Measurements from ENCODE around the gene SDF4.

The SDF4 gene

DNA sequence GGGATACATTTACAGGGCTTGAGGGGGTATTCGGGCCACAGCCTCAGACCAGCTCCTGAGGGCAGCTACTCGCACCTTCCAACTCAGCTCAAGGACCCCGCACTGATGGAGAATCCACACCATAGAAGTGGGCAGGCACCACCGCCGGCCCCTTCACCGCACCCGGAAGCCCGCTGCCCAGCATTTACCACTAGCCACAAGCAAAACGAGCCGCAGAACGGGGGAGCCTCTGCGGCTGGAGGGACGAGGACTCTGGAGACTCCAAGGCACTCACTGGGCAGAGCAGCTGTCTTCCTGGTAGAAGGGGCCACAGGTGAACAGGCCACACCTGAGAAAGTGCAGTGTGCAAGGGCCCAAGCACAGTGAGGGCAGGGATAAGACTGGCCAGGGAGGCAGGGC, 36.5 kb upstream of the SDF4 start:
- ATAC-seq (replicated peaks; ENCODE audit: extremely low read depth, poor library complexity, severe bottlenecking) (no peak), DNase-seq (ENCODE audit: low spot score in 2 of 2) (no peak)
- Mint-ChIP-seq H3K36me3 (ENCODE audit: insufficient read depth) (peaks cover 28% of the 10 kb centered on the region), H3K27ac (ENCODE audit: low read depth) (no peak overlapping the region), H3K4me1 (peaks cover 38% of the 10 kb centered on the region), H3K27me3 (no peaks in the 10 kb centered on the region), H3K4me3 (no peak overlapping the region), H3K9me3 (no peaks in the 10 kb centered on the region)

DNA sequence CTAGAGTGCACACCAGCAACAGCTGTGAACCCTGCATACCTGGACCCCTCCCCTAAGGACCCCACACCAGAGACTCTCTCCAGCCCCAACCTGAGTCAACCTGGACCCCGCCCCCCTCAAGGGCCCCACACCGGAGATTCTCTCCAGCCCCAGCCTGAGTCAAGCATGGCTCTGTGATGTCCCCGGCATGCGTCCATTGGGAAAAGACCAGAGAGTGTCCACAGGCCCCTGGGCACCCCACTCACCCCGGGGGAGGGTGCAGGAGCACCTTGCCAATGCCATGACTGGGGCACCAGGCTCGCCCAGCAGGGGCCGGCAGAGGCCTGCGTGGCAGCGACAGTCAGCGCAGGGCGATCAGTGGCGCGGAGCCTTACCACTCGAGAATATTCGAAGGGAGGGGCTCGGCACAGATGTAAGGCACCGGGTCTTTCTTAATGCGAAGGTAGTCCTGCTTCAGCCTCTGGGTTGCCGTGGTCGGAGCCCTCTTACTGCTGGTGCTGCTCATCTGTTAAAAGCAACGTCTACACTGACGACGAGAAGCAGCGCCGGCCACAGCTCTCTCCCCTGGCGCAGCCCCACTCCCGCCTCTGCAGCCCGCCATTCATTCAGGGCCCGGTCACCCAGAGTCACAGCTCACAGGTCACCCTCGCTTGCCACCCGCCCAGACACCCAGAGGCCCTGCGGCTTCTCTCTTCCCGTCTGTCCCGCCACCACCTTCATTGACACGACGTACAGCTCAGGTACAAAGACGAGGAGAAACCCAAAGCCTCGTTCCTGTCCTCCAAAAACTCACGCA, 35.9 kb upstream of the SDF4 start:
- H3K4me3 Mint-ChIP-seq, result no peak overlapping the region
- H3K9me3 Mint-ChIP-seq, result no peaks in the 10 kb centered on the region
- peaks cover 35% of the 10 kb centered on the region for H3K4me1 Mint-ChIP-seq
- ATAC-seq (replicated peaks; ENCODE audit: extremely low read depth, poor library complexity, severe bottlenecking) (no peak), DNase-seq (ENCODE audit: low spot score in 2 of 2) (no peak)
- H3K27me3 Mint-ChIP-seq, result no peaks in the 10 kb centered on the region
- peaks cover 30% of the 10 kb centered on the region for H3K36me3 Mint-ChIP-seq (ENCODE audit: insufficient read depth)
- H3K27ac Mint-ChIP-seq (ENCODE audit: low read depth), result no peak overlapping the region

DNA sequence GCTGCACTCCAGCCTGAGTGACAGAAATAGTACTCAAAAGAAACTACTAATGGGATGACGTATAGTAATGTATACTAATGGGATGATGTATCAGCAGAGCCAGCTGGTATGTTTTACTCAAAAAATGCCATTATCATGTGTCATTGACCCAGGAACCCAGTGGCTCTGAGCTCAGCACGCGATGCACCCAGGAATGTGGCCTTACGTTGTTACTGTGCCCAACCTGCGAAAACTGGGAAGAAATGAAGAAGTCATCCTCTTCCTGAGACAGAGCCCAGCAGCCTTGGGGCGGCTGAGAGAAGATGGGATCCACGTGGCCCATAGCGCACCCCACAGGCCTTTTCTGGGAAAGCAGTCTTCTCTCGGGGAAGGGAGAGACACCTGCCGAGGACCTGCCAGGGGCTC, 33.1 kb upstream of the SDF4 start:
- Mint-ChIP-seq H3K27me3 (no peaks in the 10 kb centered on the region), H3K27ac (ENCODE audit: low read depth) (peak overlapping the region; percentile 9), H3K36me3 (ENCODE audit: insufficient read depth) (peaks cover 42% of the 10 kb centered on the region), H3K4me1 (peaks cover 22% of the 10 kb centered on the region), H3K9me3 (no peaks in the 10 kb centered on the region), H3K4me3 (no peak overlapping the region)
- ATAC-seq (replicated peaks; ENCODE audit: extremely low read depth, poor library complexity, severe bottlenecking), result no peak
- no peak for DNase-seq (ENCODE audit: low spot score in 2 of 2)

DNA sequence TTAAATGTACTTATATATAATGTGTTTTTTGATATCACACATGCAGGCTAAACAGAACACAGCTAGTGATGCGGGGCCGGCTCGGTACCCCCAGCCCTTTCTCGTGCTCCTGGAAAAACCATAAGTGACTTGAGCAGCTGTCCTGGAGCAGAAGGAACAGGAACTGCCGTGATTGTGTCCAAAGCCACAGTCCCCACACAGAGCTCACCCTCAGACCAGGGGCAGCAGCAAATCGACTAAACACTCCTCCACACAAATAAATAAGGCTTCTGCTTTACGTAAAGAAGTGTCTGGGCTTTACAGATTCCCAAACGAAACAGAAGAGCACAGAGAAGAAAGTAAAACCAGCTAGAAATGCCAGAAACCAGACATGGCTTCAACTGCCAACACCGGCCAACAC, 32.2 kb upstream of the SDF4 start:
- no peak overlapping the region for H3K4me3 Mint-ChIP-seq
- H3K36me3 Mint-ChIP-seq (ENCODE audit: insufficient read depth), result peaks cover 43% of the 10 kb centered on the region
- no peak for DNase-seq (ENCODE audit: low spot score in 2 of 2)
- H3K9me3 Mint-ChIP-seq, result no peaks in the 10 kb centered on the region
- no peak overlapping the region for H3K27ac Mint-ChIP-seq (ENCODE audit: low read depth)
- peaks cover 24% of the 10 kb centered on the region for H3K4me1 Mint-ChIP-seq
- ATAC-seq (replicated peaks; ENCODE audit: extremely low read depth, poor library complexity, severe bottlenecking), result no peak
- no peaks in the 10 kb centered on the region for H3K27me3 Mint-ChIP-seq

DNA sequence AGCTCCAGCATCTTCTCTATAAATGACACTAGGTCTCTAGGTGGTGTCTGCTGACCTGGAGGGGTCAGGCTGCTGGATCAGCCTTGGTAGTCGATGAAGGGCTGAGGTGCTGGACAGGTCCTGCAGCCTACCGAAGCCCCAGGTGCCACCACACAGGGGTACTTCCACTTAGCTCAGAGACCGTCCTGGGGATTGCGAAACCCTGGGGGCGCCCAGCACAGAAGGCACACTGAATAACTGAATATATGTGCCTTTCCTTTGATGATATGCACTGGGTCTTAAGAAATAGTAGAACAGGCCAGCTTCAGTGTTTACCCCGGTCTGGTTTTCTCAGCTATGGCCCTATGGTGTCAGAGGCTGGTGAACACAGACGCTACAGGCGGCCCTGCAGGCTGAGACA, 31.0 kb upstream of the SDF4 start:
- DNase-seq (ENCODE audit: low spot score in 2 of 2) (no peak), ATAC-seq (replicated peaks; ENCODE audit: extremely low read depth, poor library complexity, severe bottlenecking) (no peak)
- Mint-ChIP-seq H3K4me3 (no peak overlapping the region), H3K36me3 (ENCODE audit: insufficient read depth) (peaks cover 39% of the 10 kb centered on the region), H3K9me3 (no peaks in the 10 kb centered on the region), H3K27ac (ENCODE audit: low read depth) (no peak overlapping the region), H3K4me1 (peaks cover 23% of the 10 kb centered on the region), H3K27me3 (no peaks in the 10 kb centered on the region)

DNA sequence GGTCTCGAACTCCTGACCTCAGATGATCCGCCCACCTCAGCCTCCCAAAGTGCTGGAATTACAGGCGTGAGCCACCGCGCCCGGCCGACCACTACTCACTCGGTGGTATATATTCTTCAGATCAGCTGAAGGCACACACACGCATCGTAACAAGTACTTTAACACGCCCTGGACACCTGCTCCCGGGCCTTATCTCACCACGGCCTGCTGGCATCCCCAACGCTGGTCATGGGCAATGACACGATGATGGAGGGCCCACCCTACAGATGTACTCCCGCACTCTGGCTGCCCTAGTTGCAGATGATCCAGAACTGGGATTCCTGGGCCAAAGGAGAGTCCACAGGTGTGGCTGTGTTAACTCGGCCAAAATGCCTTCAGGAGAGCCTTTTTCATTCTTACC, 30.3 kb upstream of the SDF4 start:
- Mint-ChIP-seq H3K4me3 (no peak overlapping the region), H3K4me1 (peaks cover 22% of the 10 kb centered on the region), H3K9me3 (no peaks in the 10 kb centered on the region), H3K27me3 (no peaks in the 10 kb centered on the region), H3K27ac (ENCODE audit: low read depth) (no peak overlapping the region), H3K36me3 (ENCODE audit: insufficient read depth) (peaks cover 42% of the 10 kb centered on the region)
- ATAC-seq (replicated peaks; ENCODE audit: extremely low read depth, poor library complexity, severe bottlenecking), result no peak
- no peak for DNase-seq (ENCODE audit: low spot score in 2 of 2)

DNA sequence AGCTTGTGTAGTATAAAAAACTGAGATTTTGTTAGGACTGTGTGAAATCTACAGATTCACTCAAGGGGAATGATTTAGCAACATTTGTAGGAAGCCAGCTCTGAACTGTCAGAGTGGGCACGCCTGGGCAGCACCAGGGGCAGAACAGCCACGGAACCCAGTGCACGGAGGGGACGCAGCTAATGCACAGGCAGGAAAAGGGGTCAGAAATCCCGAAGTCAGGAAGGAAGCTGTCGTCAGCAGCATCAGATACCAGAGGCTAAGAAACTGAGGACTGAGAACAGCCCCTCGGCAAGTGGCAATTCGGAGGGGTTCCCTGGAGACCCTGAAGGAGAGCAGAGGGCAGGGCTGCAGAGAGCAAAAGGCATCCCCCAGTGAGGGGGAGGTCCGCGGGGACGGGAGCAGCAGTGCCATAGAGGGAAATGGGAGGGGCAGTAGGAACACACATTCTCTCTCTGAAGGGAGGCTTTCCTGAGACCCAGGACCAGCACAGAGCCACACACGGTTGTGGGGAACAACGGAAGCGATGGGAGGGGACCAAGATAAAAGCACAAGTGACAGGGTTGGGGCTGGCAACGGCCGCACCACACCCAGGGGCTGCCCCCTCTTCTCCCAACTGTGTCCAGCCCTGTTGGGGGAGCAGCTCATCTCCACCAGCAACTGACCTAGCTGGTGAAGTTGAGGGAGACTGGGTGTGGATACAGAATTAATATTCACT, 29.2 kb upstream of the SDF4 start:
- Mint-ChIP-seq H3K27ac (ENCODE audit: low read depth) (peak overlapping the region; percentile 70), H3K4me3 (no peak overlapping the region), H3K4me1 (peaks cover 20% of the 10 kb centered on the region), H3K9me3 (no peaks in the 10 kb centered on the region), H3K27me3 (no peaks in the 10 kb centered on the region), H3K36me3 (ENCODE audit: insufficient read depth) (peaks cover 48% of the 10 kb centered on the region)
- ATAC-seq (replicated peaks; ENCODE audit: extremely low read depth, poor library complexity, severe bottlenecking) (no peak), DNase-seq (ENCODE audit: low spot score in 2 of 2) (no peak)

DNA sequence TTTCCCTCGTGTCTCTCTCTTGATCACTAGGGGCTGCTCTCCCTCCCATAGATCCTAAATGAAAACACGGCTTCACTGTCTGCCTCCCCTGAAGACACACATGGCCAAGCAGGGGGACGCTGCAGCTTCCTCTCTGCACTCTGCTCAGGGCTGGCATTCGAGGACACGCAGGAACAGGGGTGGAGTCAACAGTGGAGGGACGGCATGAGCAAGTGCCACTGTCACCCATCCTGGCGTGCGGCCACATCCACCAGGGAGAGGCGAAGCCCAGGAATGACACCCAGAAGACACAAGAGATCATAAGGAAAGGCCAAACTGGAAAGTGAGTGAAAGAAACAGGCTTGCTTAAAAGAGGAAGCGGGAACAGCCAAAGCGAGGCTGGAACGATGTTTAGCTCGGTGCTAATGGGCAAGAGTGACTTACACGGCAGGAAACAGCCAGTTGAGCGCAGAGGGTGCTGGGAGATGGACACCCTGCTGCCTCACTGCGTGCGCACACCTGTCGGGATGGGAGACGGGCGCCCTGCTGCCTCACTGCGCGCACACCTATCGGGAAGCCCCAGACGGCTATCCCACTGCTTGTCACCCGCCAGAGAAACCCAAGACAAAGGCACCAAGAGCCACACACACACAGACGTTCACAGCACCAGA, 28.3 kb upstream of the SDF4 start:
- Mint-ChIP-seq H3K36me3 (ENCODE audit: insufficient read depth) (peaks cover 46% of the 10 kb centered on the region), H3K4me3 (no peak overlapping the region), H3K9me3 (no peaks in the 10 kb centered on the region), H3K27me3 (no peaks in the 10 kb centered on the region), H3K27ac (ENCODE audit: low read depth) (peak overlapping the region; percentile 70), H3K4me1 (peaks cover 20% of the 10 kb centered on the region)
- no peak for DNase-seq (ENCODE audit: low spot score in 2 of 2)
- ATAC-seq (replicated peaks; ENCODE audit: extremely low read depth, poor library complexity, severe bottlenecking), result no peak

DNA sequence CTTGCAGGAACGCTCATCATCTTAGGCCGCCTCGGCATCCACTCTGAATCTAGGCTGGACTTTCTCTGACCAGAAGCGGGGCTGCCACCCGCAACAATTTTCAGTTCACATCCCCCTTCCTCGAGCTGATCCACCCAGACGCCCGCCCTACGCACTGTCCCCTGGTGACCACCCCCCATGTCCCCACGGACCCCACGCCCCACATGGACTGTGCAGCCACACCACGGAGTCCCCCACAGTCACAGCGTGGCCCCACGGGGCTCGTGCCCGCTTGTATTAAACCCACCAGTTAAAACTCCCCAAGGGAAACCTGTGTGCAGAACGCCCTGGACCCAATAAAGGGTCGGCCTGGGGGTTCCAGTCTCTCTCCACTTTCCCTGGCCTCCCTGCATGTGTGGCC, 27.7 kb upstream of the SDF4 start:
- peak overlapping the region; percentile 70 for H3K27ac Mint-ChIP-seq (ENCODE audit: low read depth)
- H3K4me1 Mint-ChIP-seq, result peaks cover 20% of the 10 kb centered on the region
- H3K9me3 Mint-ChIP-seq, result no peaks in the 10 kb centered on the region
- H3K4me3 Mint-ChIP-seq, result no peak overlapping the region
- DNase-seq (ENCODE audit: low spot score in 2 of 2), result no peak
- H3K27me3 Mint-ChIP-seq, result no peaks in the 10 kb centered on the region
- ATAC-seq (replicated peaks; ENCODE audit: extremely low read depth, poor library complexity, severe bottlenecking), result no peak
- peaks cover 42% of the 10 kb centered on the region for H3K36me3 Mint-ChIP-seq (ENCODE audit: insufficient read depth)

DNA sequence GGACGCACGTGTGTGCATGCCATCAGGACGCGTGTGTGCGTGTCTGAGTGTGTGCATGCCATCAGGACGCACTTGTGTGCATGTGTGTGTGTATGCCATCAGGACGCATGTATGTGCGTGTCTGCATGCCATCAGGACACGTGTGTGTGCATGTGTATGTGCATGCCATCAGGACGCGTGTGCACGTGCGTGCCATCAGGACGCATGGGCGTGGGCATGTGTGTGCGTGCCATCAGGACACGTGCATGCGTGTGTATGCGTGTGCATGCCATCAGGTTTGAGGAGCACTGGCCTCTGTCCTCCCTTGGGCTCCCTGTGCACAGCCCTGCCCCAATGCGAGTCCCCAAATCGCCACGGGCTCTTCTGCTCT, 27.3 kb upstream of the SDF4 start:
- no peak for DNase-seq (ENCODE audit: low spot score in 2 of 2)
- Mint-ChIP-seq H3K9me3 (no peaks in the 10 kb centered on the region), H3K27me3 (no peaks in the 10 kb centered on the region), H3K4me1 (peaks cover 20% of the 10 kb centered on the region), H3K4me3 (no peak overlapping the region), H3K36me3 (ENCODE audit: insufficient read depth) (peaks cover 40% of the 10 kb centered on the region), H3K27ac (ENCODE audit: low read depth) (no peak overlapping the region)
- ATAC-seq (replicated peaks; ENCODE audit: extremely low read depth, poor library complexity, severe bottlenecking), result no peak

DNA sequence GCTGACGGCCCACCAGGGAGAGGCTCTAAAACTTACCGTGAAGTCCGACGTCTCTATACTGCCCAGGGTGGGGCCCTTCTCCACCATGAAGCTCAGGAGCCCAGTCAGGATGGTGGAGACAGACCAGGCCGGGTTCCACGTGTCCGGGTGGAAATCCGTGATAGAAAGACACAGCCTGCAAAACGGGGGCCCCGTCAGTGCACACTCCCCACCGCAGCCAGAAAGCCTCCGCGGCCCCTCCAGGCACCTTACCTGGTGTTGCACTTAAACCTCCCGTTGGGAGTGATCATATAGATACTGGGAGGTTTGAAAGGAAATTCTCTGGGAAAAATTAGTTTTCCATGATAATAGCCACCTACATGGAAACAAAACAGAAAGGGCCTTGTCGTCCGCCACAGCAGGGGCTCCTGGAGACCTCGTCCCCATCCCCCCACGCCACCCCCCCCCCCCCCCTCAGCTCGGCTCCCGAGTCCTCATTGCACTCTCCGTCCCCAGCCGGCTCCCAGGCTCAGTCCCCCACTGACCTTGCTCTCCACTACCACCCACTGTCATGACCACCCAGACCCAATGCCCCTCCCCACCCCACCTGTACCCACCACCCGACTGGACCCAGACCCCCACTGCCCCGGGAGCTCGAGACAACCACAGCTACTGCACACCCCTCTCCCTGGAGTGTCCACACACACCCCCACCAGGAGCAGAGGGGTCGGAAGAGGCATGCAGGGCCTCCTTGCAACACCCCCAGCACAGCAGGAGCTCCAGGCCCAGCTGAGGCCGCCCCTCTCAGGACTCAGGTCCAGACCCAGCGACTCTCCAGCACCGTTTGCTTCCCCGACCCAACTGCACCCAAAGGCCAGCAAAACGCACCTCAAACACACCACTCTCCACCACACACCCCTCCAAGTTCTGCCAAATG, 25.4 kb upstream of the SDF4 start:
- ATAC-seq (replicated peaks; ENCODE audit: extremely low read depth, poor library complexity, severe bottlenecking), result no peak
- Mint-ChIP-seq H3K4me1 (peaks cover 27% of the 10 kb centered on the region), H3K27ac (ENCODE audit: low read depth) (peak overlapping the region; percentile 65), H3K9me3 (no peaks in the 10 kb centered on the region), H3K36me3 (ENCODE audit: insufficient read depth) (peaks cover 40% of the 10 kb centered on the region), H3K4me3 (no peak overlapping the region), H3K27me3 (no peaks in the 10 kb centered on the region)
- DNase-seq (ENCODE audit: low spot score in 2 of 2), result no peak

DNA sequence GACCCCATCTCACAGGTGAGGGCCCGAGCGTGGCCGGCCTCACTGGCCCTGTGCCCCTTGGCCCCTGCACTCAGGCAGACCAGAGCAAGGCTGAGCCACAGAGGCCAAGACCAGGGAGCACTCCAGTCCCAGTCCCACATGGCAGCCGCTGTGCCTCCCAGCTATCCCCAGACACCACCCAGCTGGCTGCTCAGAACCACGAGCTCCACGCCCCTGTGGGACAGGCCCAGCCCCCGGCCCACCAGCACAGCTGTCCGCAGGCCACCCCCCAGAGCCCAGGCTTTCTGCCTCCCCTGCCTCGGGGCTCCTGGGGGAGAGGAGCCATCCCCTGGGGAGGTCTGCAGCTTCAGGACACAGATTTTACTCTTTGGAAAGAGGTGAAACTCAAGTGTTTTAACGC, 23.8 kb upstream of the SDF4 start:
- no peak overlapping the region for H3K27ac Mint-ChIP-seq (ENCODE audit: low read depth)
- no peaks in the 10 kb centered on the region for H3K27me3 Mint-ChIP-seq
- no peaks in the 10 kb centered on the region for H3K9me3 Mint-ChIP-seq
- ATAC-seq (replicated peaks; ENCODE audit: extremely low read depth, poor library complexity, severe bottlenecking) (no peak), DNase-seq (ENCODE audit: low spot score in 2 of 2) (no peak)
- peaks cover 26% of the 10 kb centered on the region for H3K4me1 Mint-ChIP-seq
- H3K36me3 Mint-ChIP-seq (ENCODE audit: insufficient read depth), result peaks cover 31% of the 10 kb centered on the region
- no peak overlapping the region for H3K4me3 Mint-ChIP-seq
